Stimulated activated CD8-positive, alpha-beta memory T cell treated with anti-CD3 and anti-CD28 coated beads, Interleukin-15, amount 100 ng/mL, for 1 hour (primary cell): ENCODE measurements around the gene PSMG4.

Source experiments
- DNase-seq: peaks from one replicate; pipeline ENCODE4 v3.0.0-alpha.2; 2020; ENCODE audit warnings: low read depth

The PSMG4 gene

GRCh38 chr6:3310703-3311102 lies 52.0 kb downstream of the PSMG4 start:
- no peak for DNase-seq

GRCh38 chr6:3311826-3312225 lies 53.1 kb downstream of the PSMG4 start:
- no peak for DNase-seq

GRCh38 chr6:3312604-3313231 lies 54.0 kb downstream of the PSMG4 start:
- DNase-seq: no peak

DNA sequence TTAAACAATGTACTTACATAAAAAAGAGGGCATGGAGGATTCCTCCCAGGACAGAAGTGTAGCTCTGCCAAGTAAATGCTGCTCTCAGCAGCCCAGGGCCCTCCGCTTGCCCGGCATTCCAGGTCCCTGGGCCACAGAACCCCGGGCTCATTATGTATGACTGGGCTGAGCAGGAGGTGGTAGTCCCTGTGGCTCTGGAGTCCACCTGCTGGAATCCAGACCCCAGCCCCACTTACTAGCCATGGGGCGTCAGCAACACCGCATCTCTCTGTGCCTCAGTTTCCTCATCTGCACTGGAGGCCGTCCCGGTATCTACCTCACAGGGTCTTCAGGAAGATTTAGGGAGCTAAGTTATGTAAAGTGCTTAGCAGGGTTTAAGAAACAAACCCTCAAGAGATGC lies 55.4 kb downstream of the PSMG4 start:
- no peak for DNase-seq

GRCh38 chr6:3314621-3315467 lies 56.1 kb downstream of the PSMG4 start:
- DNase-seq: no peak

GRCh38 chr6:3315841-3316240 lies 57.1 kb downstream of the PSMG4 start:
- DNase-seq: no peak

- no peak for DNase-seq
These were observed 57.6 kb downstream of the PSMG4 start for GRCh38 chr6:3316331-3316730.

- DNase-seq: no peak
These were observed 58.1 kb downstream of the PSMG4 start for GRCh38 chr6:3316818-3317217.
